K562 (cell line): ENCODE measurements around the gene MEIS2. TPM values are rescaled to one million over a fixed set of nuclear protein-coding genes. Genes with fewer than 3 reads are reported as not detected.

Experiments
- ATAC-seq: fragments of 200-7000 bp; cut with Tn5 transposase; 3 replicates; pipeline ENCODE4 v1.9.1; 2020; ENCODE audit warnings: moderate library complexity
- BruUV-seq: library from RNA; stranded (reverse); fragments of 400-500 nt; replicated peaks from 2 replicates; lab custom pipeline; 2021; lab: Mats Ljungman, UMichigan
- CTCF ChIA-PET: fragments of 300-600 bp; formaldehyde crosslinking; extraction: SDS; loops from one replicate; lab custom pipeline; 2021; ENCODE audit warnings: low intra/inter-chr PET ratio; lab: Yijun Ruan, JAX
- POLR2A ChIA-PET: fragments of 300-600, 350-650 bp; sonication (Branson Sonifier 250); formaldehyde crosslinking; extraction: SDS; loops from one replicate; lab custom pipeline; 2021; ENCODE audit warnings: antibody characterized with exemption, inconsistent platforms; lab: Yijun Ruan, JAX
- DNase-seq, 4 experiments: peaks; one replicate each; pipeline versions ENCODE4 v3.0.0 to v3.0.0-alpha.2; 2011 to 2018; ENCODE audit warnings: low spot score in 3 of 4, mixed read lengths in 3 of 4; ENCODE audit errors: extremely low read depth in 1 of 4
- FAIRE-seq: peaks from 2 replicates; lab custom pipeline; 2011; peaks lifted over from hg19 to GRCh38; lab: Jason Lieb, UNC
- H2AFZ ChIP-seq: 2 replicates; pipeline ENCODE4 v1.6.0; 2011; ENCODE audit warnings: low read depth, low read length, control low read depth, inconsistent platforms
- H3K27ac ChIP-seq: fragments of 200-600 bp; 3 replicates; pipeline ENCODE4 v1.8.0; 2011; ENCODE audit warnings: low read depth, mild to moderate bottlenecking, control low read depth, inconsistent platforms, low read length, moderate library complexity, mixed read lengths; ENCODE audit errors: extremely low read depth
- H3K27me3 ChIP-seq, 2 experiments: fragments of 300-600 bp in 1 of 2; 2 replicates in 1 of 2; 3 replicates in 1 of 2; pipeline versions ENCODE4 v1.6.0 to v1.8.0; 2011; ENCODE audit warnings: inconsistent platforms in 2 of 2, low read length in 2 of 2, mild to moderate bottlenecking in 1 of 2, mixed read lengths in 1 of 2, moderate library complexity in 1 of 2; ENCODE audit not compliant: control insufficient read depth in 2 of 2, insufficient read depth in 2 of 2
- H3K36me3 ChIP-seq: fragments of 300-600 bp; 3 replicates; pipeline ENCODE4 v1.8.0; 2011; ENCODE audit warnings: mild to moderate bottlenecking, low read length, inconsistent platforms; ENCODE audit not compliant: control insufficient read depth, insufficient read depth
- H3K4me1 ChIP-seq, 2 experiments: fragments of 200-600 bp in 1 of 2; replicated peaks in 1 of 2; 2 replicates in 1 of 2; 3 replicates in 1 of 2; pipeline versions ENCODE4 v1.5.1 to v1.8.0; 2011; ENCODE audit warnings: inconsistent platforms in 2 of 2, low read length in 2 of 2, mild to moderate bottlenecking in 1 of 2, mixed read lengths in 1 of 2, moderate library complexity in 1 of 2; ENCODE audit not compliant: control insufficient read depth in 2 of 2, insufficient read depth in 2 of 2
- H3K4me2 ChIP-seq: 2 replicates; pipeline ENCODE4 v1.6.1; 2011; ENCODE audit warnings: low read length, control low read depth, inconsistent platforms, mixed read lengths; ENCODE audit not compliant: insufficient read depth
- H3K4me3 ChIP-seq: fragments of 200-600 bp; sonication (generic), shearing (Covaris generic); 2 replicates; pipeline ENCODE4 v1.5.1; 2016; ENCODE audit warnings: control low read depth, inconsistent platforms
- H3K79me2 ChIP-seq: fragments of 200-600 bp; 3 replicates; pipeline ENCODE4 v1.8.0; 2011; ENCODE audit warnings: low read length, inconsistent platforms; ENCODE audit not compliant: control insufficient read depth, insufficient read depth
- H3K9ac ChIP-seq, 2 experiments: 2 replicates each; pipeline versions ENCODE4 v1.6.0 to v1.6.1; 2011; ENCODE audit warnings: low read depth in 2 of 2, low read length in 2 of 2, control low read depth in 1 of 2, inconsistent platforms in 1 of 2, mild to moderate bottlenecking in 1 of 2, mixed read lengths in 1 of 2; ENCODE audit not compliant: insufficient read depth in 1 of 2
- H3K9me1 ChIP-seq: one replicate; pipeline ENCODE4 v1.6.0; 2011; ENCODE audit warnings: inconsistent platforms, mild to moderate bottlenecking, low read length, moderate library complexity; ENCODE audit not compliant: control insufficient read depth, insufficient read depth
- H3K9me3 ChIP-seq: replicated peaks from 2 replicates; pipeline ENCODE4 v1.5.1; 2011; ENCODE audit warnings: low read depth, low read length, inconsistent platforms; ENCODE audit not compliant: control insufficient read depth, insufficient read depth
- H4K20me1 ChIP-seq: replicated peaks from 2 replicates; pipeline ENCODE4 v1.6.1; 2011; ENCODE audit warnings: low read length, inconsistent platforms, mixed read lengths; ENCODE audit not compliant: control insufficient read depth, insufficient read depth
- ATF4 ChIP-seq: fragments of 450-650 bp; formaldehyde crosslinking; IDR thresholded peaks from 2 replicates; pipeline ENCODE4 v1.4.0; 2022; ENCODE audit warnings: mild to moderate bottlenecking, moderate library complexity
- E2F3 ChIP-seq: fragments of 250-450 bp; sonication (Bioruptor Pico); IDR thresholded peaks from 2 replicates; pipeline ENCODE4 v1.4.0; 2020; ENCODE audit warnings: mild to moderate bottlenecking
- E2F4 ChIP-seq: sonication (generic); formaldehyde crosslinking; IDR thresholded peaks from 2 replicates; pipeline ENCODE4 v1.8.0; 2022; ENCODE audit warnings: mild to moderate bottlenecking, low read depth, missing genetic modification reagents
- GATAD2B ChIP-seq: fragments of 450-650 bp; IDR thresholded peaks from 2 replicates; pipeline ENCODE4 v1.6.1; 2017; ENCODE audit warnings: mild to moderate bottlenecking, borderline replicate concordance
- NFIX ChIP-seq: fragments of 250-450 bp; sonication (Bioruptor Pico); IDR thresholded peaks from 2 replicates; pipeline ENCODE4 v1.4.0; 2020; ENCODE audit warnings: low read depth, mild to moderate bottlenecking, moderate library complexity
- NR3C1 ChIP-seq: sonication (generic); formaldehyde crosslinking; IDR thresholded peaks from 2 replicates; pipeline ENCODE4 v1.8.1; 2022; ENCODE audit warnings: missing genetic modification reagents
- PHF21A ChIP-seq: fragments of 450-650 bp; IDR thresholded peaks from 2 replicates; pipeline ENCODE4 v1.6.1; 2017; ENCODE audit warnings: low read depth, borderline replicate concordance
- RAD21 ChIP-seq, 2 experiments: fragments of 250-450 bp in 1 of 2; fragments of 450-650 bp in 1 of 2; sonication (Bioruptor Pico) in 1 of 2; formaldehyde crosslinking in 1 of 2; IDR thresholded peaks in 1 of 2; conservative IDR thresholded peaks in 1 of 2; 2 replicates each; pipeline versions ENCODE4 v1.4.0 to v1.8.0; 2020 to 2022; ENCODE audit warnings: mild to moderate bottlenecking in 2 of 2, moderate library complexity in 1 of 2
- RBM39 ChIP-seq: fragments of 200-400 bp; formaldehyde crosslinking; optimal IDR thresholded peaks from 2 replicates; pipeline ENCODE3; 2018; ENCODE audit warnings: low read depth, low read length
- TAF9B ChIP-seq: fragments of 450-650 bp; IDR thresholded peaks from 2 replicates; pipeline ENCODE4 v1.6.1; 2018; ENCODE audit warnings: mild to moderate bottlenecking; ENCODE audit not compliant: partially characterized antibody
- ZBTB11 ChIP-seq, 3 experiments: fragments of 200-800 bp in 1 of 3; fragments of 250-450 bp in 1 of 3; fragments of 450-650 bp in 1 of 3; sonication (Bioruptor Pico) in 1 of 3; sonication (Bioruptor generic) in 1 of 3; formaldehyde crosslinking in 1 of 3; IDR thresholded peaks; 2 replicates each; pipeline versions ENCODE4 v1.6.1 to v1.8.0; 2016 to 2022; ENCODE audit warnings: mild to moderate bottlenecking in 2 of 3, missing genetic modification characterization in 2 of 3, missing compliant biosample characterization in 1 of 3, moderate library complexity in 1 of 3
- ZNF274 ChIP-seq: IDR thresholded peaks from 2 replicates; pipeline ENCODE4 v1.6.1; 2011; ENCODE audit warnings: low read depth, mild to moderate bottlenecking, low read length, moderate library complexity, borderline replicate concordance
- WGBS: fragments of 100-300 bp; shearing (Covaris generic); methylation state at CpG from one replicate; pipeline ENCODE4 v1.1.6; 2016; ENCODE audit warnings: low coverage, mixed read lengths; ENCODE audit not compliant: insufficient coverage; ENCODE audit errors: missing lambda C conversion rate; 5-methylcytosine and 5-hydroxymethylcytosine counted together
- in situ Hi-C: fragments of 300-500 bp; cut with MboI; formaldehyde crosslinking; loops from 4 replicates; pipeline ENCODE4 v1.15.0; 2018; ENCODE audit warnings: inconsistent platforms, mixed read lengths
- intact Hi-C: fragments of 100-400 bp; cut with micrococcal nuclease; formaldehyde crosslinking; loops from 2 replicates; pipeline ENCODE4 v1.14.2; 2022
- polyA plus RNA-seq, 8 experiments: library from polyadenylated mRNA; depleted of rRNA in 4 of 8; stranded (reverse) in 5 of 8; unstranded in 3 of 8; fragments of >200 nt; fragmentation: Nextera tagmentation in 2 of 8; fragmentation: Illumina TruSeq in 1 of 8; extraction: Ambion mirVana in 2 of 8; extraction: Trizol in 1 of 8; gene quantifications; 2 replicates each; pipeline versions ENCODE4 v1.2.1 to v1.2.3, GENCODE V29; 2011 to 2014; ENCODE audit warnings: inconsistent platforms in 1 of 8, missing spikeins in 1 of 8
- total RNA-seq, 7 experiments: library from RNA; depleted of rRNA in 6 of 7; stranded (reverse); fragments of >200 nt in 6 of 7; fragmentation: Illumina TruSeq in 2 of 7; extraction: Trizol in 2 of 7; gene quantifications; 2 replicates each; pipeline versions ENCODE4 v1.2.1 to v1.2.3, GENCODE V29; 2011 to 2021; ENCODE audit warnings: low replicate concordance in 1 of 7

MEIS2 gene
- total and polyA plus RNA-seq, 9 of the 15 experiments (the other 6 are each of a cell fraction or from before 2014, with no cell fraction given), result 7.5 to 64.2 (median 22.3) TPM

GRCh38 chr15:36954486-36954885, 145.9 kb downstream of the MEIS2 start:
- CTCF ChIA-PET, result no interaction called here
- in situ Hi-C loops (no loop called here), intact Hi-C loops (no loop called here)
- Histone ChIP-seq H3K4me2 (no peak overlapping the region), H3K27ac (no peak overlapping the region), H3K9me3 (no peaks in the 10 kb centered on the region), H3K9me1 (no peaks in the 10 kb centered on the region), H3K9ac (no peak overlapping the region), H3K79me2 (no peaks in the 10 kb centered on the region), H4K20me1 (no peaks in the 10 kb centered on the region), H2AFZ (no peak overlapping the region), H3K36me3 (no peaks in the 10 kb centered on the region; the same call in 2 of the 3 replicates), H3K4me3 (no peak overlapping the region), H3K27me3 (no peaks in the 10 kb centered on the region), H3K4me1 (peaks cover 0 to 14% of the 10 kb centered on the region in 2 experiments; a peak in 3 of 5 replicates)
- POLR2A ChIA-PET, result no interaction called here
- no TSS peak for BruUV-seq
- DNase-seq, result no peak
- peak; percentile 32 for FAIRE-seq
- TF ChIP-seq NR3C1 (CRISPR knock-in tag) (no peak), RBM39 (no peak), RAD21 (CRISPR knock-in tag; conservative IDR thresholded peaks at IDR 0.05 in 1 of 2, IDR thresholded peaks at IDR 0.05 in 1 of 2) (no peak), ZBTB11 (CRISPR knock-in tag; IDR thresholded peaks at IDR 0.05) (no peak), NFIX (CRISPR knock-in tag) (no peak), GATAD2B (no peak), TAF9B (no peak), ATF4 (CRISPR knock-in tag) (no peak), E2F4 (no peak), PHF21A (no peak), E2F3 (CRISPR knock-in tag) (no peak), ZNF274 (no peak)
- 100% methylated on average over 1 of the region's 1 CpG for WGBS
- no peak for ATAC-seq
